K562 (cell line): ENCODE results near the gene ZNF582. TPM values are rescaled to one million over a fixed set of nuclear protein-coding genes. Genes with fewer than 3 reads are reported as not detected.

Experiments
- ATF3 ChIP-seq, 2 experiments: fragments of 450-650 bp in 1 of 2; sonication (generic) in 1 of 2; formaldehyde crosslinking in 1 of 2; IDR thresholded peaks in 1 of 2; conservative IDR thresholded peaks in 1 of 2; 2 replicates each; pipeline versions ENCODE4 v1.6.1 to v1.8.1; 2016 to 2023; ENCODE audit warnings: mild to moderate bottlenecking in 2 of 2, moderate library complexity in 2 of 2, inconsistent platforms in 1 of 2, missing genetic modification reagents in 1 of 2
- BACH1 ChIP-seq: fragments of 200-800 bp; sonication (Bioruptor generic); IDR thresholded peaks from 2 replicates; pipeline ENCODE4 v1.6.1; 2016; ENCODE audit warnings: missing genetic modification characterization, missing compliant biosample characterization
- E2F3 ChIP-seq: fragments of 250-450 bp; sonication (Bioruptor Pico); IDR thresholded peaks from 2 replicates; pipeline ENCODE4 v1.4.0; 2020; ENCODE audit warnings: mild to moderate bottlenecking
- EHMT2 ChIP-seq: fragments of 450-650 bp; IDR thresholded peaks from 2 replicates; pipeline ENCODE4 v1.6.1; 2018; ENCODE audit warnings: antibody characterized with exemption
- KDM4B ChIP-seq, 2 experiments: fragments of 450-650 bp in 1 of 2; sonication (generic) in 1 of 2; IDR thresholded peaks; 2 replicates each; pipeline ENCODE4 v1.6.1; 2016 to 2017; ENCODE audit warnings: borderline replicate concordance in 2 of 2, antibody characterized with exemption in 1 of 2, low read depth in 1 of 2, mild to moderate bottlenecking in 1 of 2
- MITF ChIP-seq: IDR thresholded peaks from 2 replicates; pipeline ENCODE4 v1.6.1; 2014; ENCODE audit warnings: antibody characterized with exemption
- MTA3 ChIP-seq: fragments of 450-650 bp; formaldehyde crosslinking; IDR thresholded peaks from 2 replicates; pipeline ENCODE4 v1.6.1; 2017; ENCODE audit warnings: mild to moderate bottlenecking, borderline replicate concordance
- MYC ChIP-seq, 2 experiments: fragments of 250-450 bp in 1 of 2; sonication (Bioruptor Pico) in 1 of 2; IDR thresholded peaks; 2 replicates each; pipeline versions ENCODE4 v1.5.1 to v1.6.1; 2012 to 2021; ENCODE audit warnings: low read depth in 2 of 2, borderline replicate concordance in 1 of 2, improper control_type of control experiment in 1 of 2, low read length in 1 of 2, mild to moderate bottlenecking in 1 of 2, moderate library complexity in 1 of 2
- NCOA6 ChIP-seq: fragments of 450-650 bp; IDR thresholded peaks from 2 replicates; pipeline ENCODE4 v1.6.1; 2017; ENCODE audit warnings: mild to moderate bottlenecking
- PRMT5 ChIP-seq: sonication (generic); formaldehyde crosslinking; IDR thresholded peaks from 2 replicates; pipeline ENCODE4 v1.5.0; 2020; ENCODE audit warnings: missing genetic modification reagents
- PRPF4 ChIP-seq: fragments of 200-400 bp; formaldehyde crosslinking; IDR thresholded peaks from one replicate; pipeline ENCODE4 v1.6.1; 2017; ENCODE audit warnings: low read length, low read depth, mild to moderate bottlenecking; ENCODE audit not compliant: insufficient read depth, poor library complexity, severe bottlenecking
- RAD21 ChIP-seq, 2 experiments: fragments of 250-450 bp in 1 of 2; fragments of 450-650 bp in 1 of 2; sonication (Bioruptor Pico) in 1 of 2; formaldehyde crosslinking in 1 of 2; IDR thresholded peaks in 1 of 2; conservative IDR thresholded peaks in 1 of 2; 2 replicates each; pipeline versions ENCODE4 v1.4.0 to v1.8.0; 2020 to 2022; ENCODE audit warnings: mild to moderate bottlenecking in 2 of 2, moderate library complexity in 1 of 2
- SRSF7 ChIP-seq: fragments of 200-400 bp; formaldehyde crosslinking; optimal IDR thresholded peaks from 2 replicates; pipeline ENCODE3; 2017; ENCODE audit warnings: mild to moderate bottlenecking, low read depth, low read length
- SRSF9 ChIP-seq: fragments of 200-400 bp; formaldehyde crosslinking; IDR thresholded peaks from 2 replicates; pipeline ENCODE4 v1.6.1; 2017; ENCODE audit warnings: low read depth, low read length, borderline replicate concordance
- ZNF12 ChIP-seq: sonication (generic); formaldehyde crosslinking; IDR thresholded peaks from 2 replicates; pipeline ENCODE4 v1.4.0; 2020; ENCODE audit warnings: mild to moderate bottlenecking, missing genetic modification reagents
- ZNF408 ChIP-seq: fragments of 250-450 bp; sonication (Bioruptor Pico); IDR thresholded peaks from 2 replicates; pipeline ENCODE4 v1.4.0; 2020; ENCODE audit warnings: low read depth, mild to moderate bottlenecking, moderate library complexity
- ZNF668 ChIP-seq: fragments of 250-450 bp; sonication (Bioruptor Pico); IDR thresholded peaks from 2 replicates; pipeline ENCODE4 v1.8.0; 2022; ENCODE audit warnings: mild to moderate bottlenecking, inconsistent platforms
- ZNF764 ChIP-seq: fragments of 250-450 bp; sonication (Bioruptor Pico); IDR thresholded peaks from 2 replicates; pipeline ENCODE4 v1.4.0; 2020; ENCODE audit warnings: low read depth, mild to moderate bottlenecking, moderate library complexity
- polyA plus RNA-seq, 8 experiments: library from polyadenylated mRNA; depleted of rRNA in 4 of 8; stranded (reverse) in 5 of 8; unstranded in 3 of 8; fragments of >200 nt; fragmentation: Nextera tagmentation in 2 of 8; fragmentation: Illumina TruSeq in 1 of 8; extraction: Ambion mirVana in 2 of 8; extraction: Trizol in 1 of 8; gene quantifications; 2 replicates each; pipeline versions ENCODE4 v1.2.1 to v1.2.3, GENCODE V29; 2011 to 2014; ENCODE audit warnings: inconsistent platforms in 1 of 8, missing spikeins in 1 of 8
- total RNA-seq, 7 experiments: library from RNA; depleted of rRNA in 6 of 7; stranded (reverse); fragments of >200 nt in 6 of 7; fragmentation: Illumina TruSeq in 2 of 7; extraction: Trizol in 2 of 7; gene quantifications; 2 replicates each; pipeline versions ENCODE4 v1.2.1 to v1.2.3, GENCODE V29; 2011 to 2021; ENCODE audit warnings: low replicate concordance in 1 of 7
- TF ChIP-seq, protein P1 (sequence below): fragments of 250-450 bp; sonication (Bioruptor Pico); IDR thresholded peaks from 2 replicates; pipeline ENCODE4 v1.9.0; 2021; ENCODE audit warnings: mild to moderate bottlenecking, inconsistent platforms
- TF ChIP-seq, protein P2 (sequence below): fragments of 250-450 bp; sonication (Bioruptor Pico); IDR thresholded peaks from 2 replicates; pipeline ENCODE4 v1.8.0; 2022; ENCODE audit warnings: moderate library complexity, mild to moderate bottlenecking, inconsistent platforms

Gene ZNF582
- total and polyA plus RNA-seq, 9 of the 15 experiments (the other 6 are each of a cell fraction or from before 2014, with no cell fraction given): 0.72 to 3.3 (median 1.6) TPM

GRCh38 chr19:56393119-56394012 lies at the start of gene ZNF582 (continued):
- TF ChIP-seq, protein P1, sequence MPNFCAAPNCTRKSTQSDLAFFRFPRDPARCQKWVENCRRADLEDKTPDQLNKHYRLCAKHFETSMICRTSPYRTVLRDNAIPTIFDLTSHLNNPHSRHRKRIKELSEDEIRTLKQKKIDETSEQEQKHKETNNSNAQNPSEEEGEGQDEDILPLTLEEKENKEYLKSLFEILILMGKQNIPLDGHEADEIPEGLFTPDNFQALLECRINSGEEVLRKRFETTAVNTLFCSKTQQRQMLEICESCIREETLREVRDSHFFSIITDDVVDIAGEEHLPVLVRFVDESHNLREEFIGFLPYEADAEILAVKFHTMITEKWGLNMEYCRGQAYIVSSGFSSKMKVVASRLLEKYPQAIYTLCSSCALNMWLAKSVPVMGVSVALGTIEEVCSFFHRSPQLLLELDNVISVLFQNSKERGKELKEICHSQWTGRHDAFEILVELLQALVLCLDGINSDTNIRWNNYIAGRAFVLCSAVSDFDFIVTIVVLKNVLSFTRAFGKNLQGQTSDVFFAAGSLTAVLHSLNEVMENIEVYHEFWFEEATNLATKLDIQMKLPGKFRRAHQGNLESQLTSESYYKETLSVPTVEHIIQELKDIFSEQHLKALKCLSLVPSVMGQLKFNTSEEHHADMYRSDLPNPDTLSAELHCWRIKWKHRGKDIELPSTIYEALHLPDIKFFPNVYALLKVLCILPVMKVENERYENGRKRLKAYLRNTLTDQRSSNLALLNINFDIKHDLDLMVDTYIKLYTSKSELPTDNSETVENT (CRISPR knock-in tag): no peak
- no peak for TF ChIP-seq SRSF9
- no peak for TF ChIP-seq E2F3 (CRISPR knock-in tag)
- no peak for TF ChIP-seq ZNF764 (CRISPR knock-in tag)
- no peak for TF ChIP-seq PRPF4
- no peak for TF ChIP-seq MITF
- TF ChIP-seq ZNF12: no peak
- TF ChIP-seq ZNF408: no peak
- TF ChIP-seq KDM4B (IDR thresholded peaks at IDR 0.05; ENCODE audit: borderline replicate concordance in 2 of 2, low read depth in 1 of 2): no peak
- TF ChIP-seq MYC (IDR thresholded peaks at IDR 0.05; ENCODE audit: low read depth, low read length): peak; percentile 72
- TF ChIP-seq MYC (CRISPR knock-in tag; IDR thresholded peaks at IDR 0.05; ENCODE audit: borderline replicate concordance, low read depth): no peak
- TF ChIP-seq PRMT5: no peak
- peak; percentile 9 to 54; a peak in 2 of 4 replicates for TF ChIP-seq RAD21 (CRISPR knock-in tag; conservative IDR thresholded peaks at IDR 0.05 in 1 of 2, IDR thresholded peaks at IDR 0.05 in 1 of 2)
- TF ChIP-seq, protein P2, sequence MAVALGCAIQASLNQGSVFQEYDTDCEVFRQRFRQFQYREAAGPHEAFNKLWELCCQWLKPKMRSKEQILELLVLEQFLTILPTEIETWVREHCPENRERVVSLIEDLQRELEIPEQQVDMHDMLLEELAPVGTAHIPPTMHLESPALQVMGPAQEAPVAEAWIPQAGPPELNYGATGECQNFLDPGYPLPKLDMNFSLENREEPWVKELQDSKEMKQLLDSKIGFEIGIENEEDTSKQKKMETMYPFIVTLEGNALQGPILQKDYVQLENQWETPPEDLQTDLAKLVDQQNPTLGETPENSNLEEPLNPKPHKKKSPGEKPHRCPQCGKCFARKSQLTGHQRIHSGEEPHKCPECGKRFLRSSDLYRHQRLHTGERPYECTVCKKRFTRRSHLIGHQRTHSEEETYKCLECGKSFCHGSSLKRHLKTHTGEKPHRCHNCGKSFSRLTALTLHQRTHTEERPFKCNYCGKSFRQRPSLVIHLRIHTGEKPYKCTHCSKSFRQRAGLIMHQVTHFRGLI (CRISPR knock-in tag): no peak
- TF ChIP-seq ATF3 (IDR thresholded peaks at IDR 0.05): no peak
- no peak for TF ChIP-seq ATF3 (CRISPR knock-in tag; conservative IDR thresholded peaks at IDR 0.05)
- TF ChIP-seq NCOA6: peak; percentile 67; the same call in 1 of the 2 replicates
- no peak for TF ChIP-seq BACH1
- peak; percentile 85 for TF ChIP-seq MTA3
- TF ChIP-seq ZNF668 (CRISPR knock-in tag): no peak
- no peak for TF ChIP-seq SRSF7
- peak; percentile 64; the same call in 1 of the 2 replicates for TF ChIP-seq EHMT2
